ENCODE results near the gene NCKAP5.

Gene NCKAP5

GRCh38 chr2:133516405-133517026 is 51.7 kb downstream of the NCKAP5 start:
- H3K4me3 ChIP-seq (ENCODE audit: insufficient read depth in 1 of 2, low read depth in 1 of 2, low read length in 2 of 2) = no peak overlapping the region

GRCh38 chr2:133515271-133515670 is 53.0 kb downstream of the NCKAP5 start:
- H3K4me3 ChIP-seq (ENCODE audit: insufficient read depth in 1 of 2, low read depth in 1 of 2, low read length in 2 of 2) = no peak overlapping the region
- no peak overlapping the region for H3K18ac ChIP-seq (ENCODE audit: low read depth in 1 of 2, low read length in 2 of 2)
- H3K9me3 ChIP-seq (ENCODE audit: control insufficient read depth, low read length) = no peaks in the 10 kb centered on the region
- H3K27ac ChIP-seq (ENCODE audit: low read length, poor library complexity, severe bottlenecking) = no peak overlapping the region
- H3K9ac ChIP-seq (ENCODE audit: low read length) = no peak overlapping the region
- H3K79me1 ChIP-seq (replicated peaks; ENCODE audit: low read length, poor library complexity, severe bottlenecking) = no peaks in the 10 kb centered on the region
- DNase-seq = no peak
- H2BK12ac ChIP-seq (ENCODE audit: low read length in 2 of 2) = no peak overlapping the region
- no peak overlapping the region for H2BK120ac ChIP-seq (ENCODE audit: low read depth, low read length)
- H3K4ac ChIP-seq (ENCODE audit: low read depth in 1 of 2, low read length in 2 of 2) = no peak overlapping the region
- no peak overlapping the region for H2BK15ac ChIP-seq (ENCODE audit: low read depth, poor library complexity, severe bottlenecking)
- no peak overlapping the region for H3K23ac ChIP-seq (ENCODE audit: low read length in 2 of 2)
- H3K4me2 ChIP-seq (ENCODE audit: low read length, poor library complexity, severe bottlenecking) = no peak overlapping the region
- WGBS = 100% methylated on average over 1 of the region's 2 CpGs
- no peak overlapping the region for H4K91ac ChIP-seq (ENCODE audit: low read length)
- H2AFZ ChIP-seq (ENCODE audit: low read depth, low read length) = no peak overlapping the region
- H4K8ac ChIP-seq (ENCODE audit: low read length) = no peak overlapping the region
- peak overlapping the region; percentile 51 for H2AK5ac ChIP-seq (ENCODE audit: low read length, severe bottlenecking)
- H3K36me3 ChIP-seq (ENCODE audit: control insufficient read depth in 1 of 2, insufficient read depth in 2 of 2, low read depth in 1 of 2, low read length in 2 of 2) = no peaks in the 10 kb centered on the region
- H3K14ac ChIP-seq (ENCODE audit: low read length in 2 of 2) = no peak overlapping the region
- no peak overlapping the region for H2BK5ac ChIP-seq (ENCODE audit: low read depth, low read length, poor library complexity, severe bottlenecking)
- H3K4me1 ChIP-seq (ENCODE audit: control insufficient read depth, insufficient read depth, low read depth, low read length) = peaks cover 2% of the 10 kb centered on the region
- no peaks in the 10 kb centered on the region for H3K27me3 ChIP-seq (ENCODE audit: control insufficient read depth in 1 of 2, insufficient read depth in 1 of 2, low read length in 2 of 2)

More at GRCh38 chr2:133516405-133517026, 51.7 kb downstream of the NCKAP5 start:
- H2AFZ ChIP-seq (ENCODE audit: low read depth, low read length) = no peak overlapping the region
- WGBS = 97% methylated on average over 6 of the region's 6 CpGs
- no peaks in the 10 kb centered on the region for H3K27me3 ChIP-seq (ENCODE audit: control insufficient read depth in 1 of 2, insufficient read depth in 1 of 2, low read length in 2 of 2)
- no peak overlapping the region for H3K27ac ChIP-seq (ENCODE audit: low read length, poor library complexity, severe bottlenecking)
- no peak for DNase-seq
- no peak overlapping the region for H4K8ac ChIP-seq (ENCODE audit: low read length)
- H3K36me3 ChIP-seq (ENCODE audit: control insufficient read depth in 1 of 2, insufficient read depth in 2 of 2, low read depth in 1 of 2, low read length in 2 of 2) = no peaks in the 10 kb centered on the region
- no peaks in the 10 kb centered on the region for H3K9me3 ChIP-seq (ENCODE audit: control insufficient read depth, low read length)
- no peak overlapping the region for H4K91ac ChIP-seq (ENCODE audit: low read length)
- H2BK5ac ChIP-seq (ENCODE audit: low read depth, low read length, poor library complexity, severe bottlenecking) = no peak overlapping the region
- no peak overlapping the region for H2BK120ac ChIP-seq (ENCODE audit: low read depth, low read length)
- H3K18ac ChIP-seq (ENCODE audit: low read depth in 1 of 2, low read length in 2 of 2) = no peak overlapping the region
- no peak overlapping the region for H2BK12ac ChIP-seq (ENCODE audit: low read length in 2 of 2)
- no peak overlapping the region for H3K23ac ChIP-seq (ENCODE audit: low read length in 2 of 2)
- H3K4me1 ChIP-seq (ENCODE audit: control insufficient read depth, insufficient read depth, low read depth, low read length) = no peaks in the 10 kb centered on the region
- H3K4ac ChIP-seq (ENCODE audit: low read depth in 1 of 2, low read length in 2 of 2) = no peak overlapping the region
- H3K14ac ChIP-seq (ENCODE audit: low read length in 2 of 2) = no peak overlapping the region
- H3K79me1 ChIP-seq (replicated peaks; ENCODE audit: low read length, poor library complexity, severe bottlenecking) = no peaks in the 10 kb centered on the region
- no peak overlapping the region for H2BK15ac ChIP-seq (ENCODE audit: low read depth, poor library complexity, severe bottlenecking)
- no peak overlapping the region for H3K4me2 ChIP-seq (ENCODE audit: low read length, poor library complexity, severe bottlenecking)
- H3K9ac ChIP-seq (ENCODE audit: low read length) = no peak overlapping the region
- no peak overlapping the region for H2AK5ac ChIP-seq (ENCODE audit: low read length, severe bottlenecking)

- no peak overlapping the region for H4K8ac ChIP-seq (ENCODE audit: low read length)
- no peaks in the 10 kb centered on the region for H3K27me3 ChIP-seq (ENCODE audit: control insufficient read depth in 1 of 2, insufficient read depth in 1 of 2, low read length in 2 of 2)
- H2AFZ ChIP-seq (ENCODE audit: low read depth, low read length) = no peak overlapping the region
- WGBS = 94% methylated on average over 7 of the region's 8 CpGs
- no peak overlapping the region for H4K91ac ChIP-seq (ENCODE audit: low read length)
- H2BK5ac ChIP-seq (ENCODE audit: low read depth, low read length, poor library complexity, severe bottlenecking) = no peak overlapping the region
- no peak overlapping the region for H2BK120ac ChIP-seq (ENCODE audit: low read depth, low read length)
- no peak overlapping the region for H3K23ac ChIP-seq (ENCODE audit: low read length in 2 of 2)
- peaks cover 2% of the 10 kb centered on the region for H3K4me1 ChIP-seq (ENCODE audit: control insufficient read depth, insufficient read depth, low read depth, low read length)
- H3K18ac ChIP-seq (ENCODE audit: low read depth in 1 of 2, low read length in 2 of 2) = no peak overlapping the region
- H3K4ac ChIP-seq (ENCODE audit: low read depth in 1 of 2, low read length in 2 of 2) = no peak overlapping the region
- no peak overlapping the region for H3K14ac ChIP-seq (ENCODE audit: low read length in 2 of 2)
- H3K9me3 ChIP-seq (ENCODE audit: control insufficient read depth, low read length) = no peaks in the 10 kb centered on the region
- H2BK12ac ChIP-seq (ENCODE audit: low read length in 2 of 2) = no peak overlapping the region
- no peaks in the 10 kb centered on the region for H3K79me1 ChIP-seq (replicated peaks; ENCODE audit: low read length, poor library complexity, severe bottlenecking)
- no peak overlapping the region for H3K4me2 ChIP-seq (ENCODE audit: low read length, poor library complexity, severe bottlenecking)
- H2BK15ac ChIP-seq (ENCODE audit: low read depth, poor library complexity, severe bottlenecking) = no peak overlapping the region
- H3K36me3 ChIP-seq (ENCODE audit: control insufficient read depth in 1 of 2, insufficient read depth in 2 of 2, low read depth in 1 of 2, low read length in 2 of 2) = no peaks in the 10 kb centered on the region
- no peak for DNase-seq
- no peak overlapping the region for H3K4me3 ChIP-seq (ENCODE audit: insufficient read depth in 1 of 2, low read depth in 1 of 2, low read length in 2 of 2)
- no peak overlapping the region for H2AK5ac ChIP-seq (ENCODE audit: low read length, severe bottlenecking)
- no peak overlapping the region for H3K27ac ChIP-seq (ENCODE audit: low read length, poor library complexity, severe bottlenecking)
- no peak overlapping the region for H3K9ac ChIP-seq (ENCODE audit: low read length)
Observed at GRCh38 chr2:133513893-133514292, 54.4 kb downstream of the NCKAP5 start.

DNA sequence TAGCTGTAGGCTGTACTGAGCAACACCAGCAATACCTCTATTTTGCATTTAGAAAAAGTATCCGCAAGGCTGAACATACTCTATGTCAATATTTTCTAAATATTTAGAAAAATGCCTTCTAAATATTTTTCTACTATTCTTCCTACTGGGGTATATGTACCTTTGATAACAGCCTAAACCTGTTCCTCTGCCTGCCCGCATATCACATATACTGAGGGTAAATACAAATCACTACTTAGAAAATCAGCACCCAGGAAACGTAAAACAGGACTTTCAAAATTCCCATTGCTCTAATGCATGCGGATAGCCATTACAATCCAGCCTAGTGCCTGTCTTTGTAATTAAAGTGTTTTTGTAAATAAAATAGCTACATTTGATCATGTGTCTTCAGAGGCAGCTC is 56.1 kb downstream of the NCKAP5 start:
- H2BK120ac ChIP-seq (ENCODE audit: low read depth, low read length) = no peak overlapping the region
- H3K27me3 ChIP-seq (ENCODE audit: control insufficient read depth in 1 of 2, insufficient read depth in 1 of 2, low read length in 2 of 2) = no peaks in the 10 kb centered on the region
- 85% methylated on average over 1 of the region's 4 CpGs for WGBS
- no peaks in the 10 kb centered on the region for H3K9me3 ChIP-seq (ENCODE audit: control insufficient read depth, low read length)
- no peak overlapping the region for H4K8ac ChIP-seq (ENCODE audit: low read length)
- no peak overlapping the region for H4K91ac ChIP-seq (ENCODE audit: low read length)
- no peak overlapping the region for H3K4ac ChIP-seq (ENCODE audit: low read depth in 1 of 2, low read length in 2 of 2)
- H3K4me3 ChIP-seq (ENCODE audit: insufficient read depth in 1 of 2, low read depth in 1 of 2, low read length in 2 of 2) = no peak overlapping the region
- no peak for DNase-seq
- no peak overlapping the region for H2AK5ac ChIP-seq (ENCODE audit: low read length, severe bottlenecking)
- no peaks in the 10 kb centered on the region for H3K79me1 ChIP-seq (replicated peaks; ENCODE audit: low read length, poor library complexity, severe bottlenecking)
- H3K4me1 ChIP-seq (ENCODE audit: control insufficient read depth, insufficient read depth, low read depth, low read length) = peaks cover 2% of the 10 kb centered on the region
- H3K4me2 ChIP-seq (ENCODE audit: low read length, poor library complexity, severe bottlenecking) = no peak overlapping the region
- no peaks in the 10 kb centered on the region for H3K36me3 ChIP-seq (ENCODE audit: control insufficient read depth in 1 of 2, insufficient read depth in 2 of 2, low read depth in 1 of 2, low read length in 2 of 2)
- H2AFZ ChIP-seq (ENCODE audit: low read depth, low read length) = no peak overlapping the region
- H3K18ac ChIP-seq (ENCODE audit: low read depth in 1 of 2, low read length in 2 of 2) = no peak overlapping the region
- no peak overlapping the region for H3K23ac ChIP-seq (ENCODE audit: low read length in 2 of 2)
- no peak overlapping the region for H2BK15ac ChIP-seq (ENCODE audit: low read depth, poor library complexity, severe bottlenecking)
- no peak overlapping the region for H3K27ac ChIP-seq (ENCODE audit: low read length, poor library complexity, severe bottlenecking)
- H3K9ac ChIP-seq (ENCODE audit: low read length) = no peak overlapping the region
- H3K14ac ChIP-seq (ENCODE audit: low read length in 2 of 2) = no peak overlapping the region
- H2BK5ac ChIP-seq (ENCODE audit: low read depth, low read length, poor library complexity, severe bottlenecking) = no peak overlapping the region
- H2BK12ac ChIP-seq (ENCODE audit: low read length in 2 of 2) = no peak overlapping the region
